Measurements from ENCODE around the gene SMTNL1. TPM values are rescaled to one million over a fixed set of nuclear protein-coding genes. Genes with fewer than 3 reads are reported as not detected.

Gene SMTNL1
- polyA plus RNA-seq, 1 of the 3 experiments (the other 2 are of a cell fraction): not detected

DNA sequence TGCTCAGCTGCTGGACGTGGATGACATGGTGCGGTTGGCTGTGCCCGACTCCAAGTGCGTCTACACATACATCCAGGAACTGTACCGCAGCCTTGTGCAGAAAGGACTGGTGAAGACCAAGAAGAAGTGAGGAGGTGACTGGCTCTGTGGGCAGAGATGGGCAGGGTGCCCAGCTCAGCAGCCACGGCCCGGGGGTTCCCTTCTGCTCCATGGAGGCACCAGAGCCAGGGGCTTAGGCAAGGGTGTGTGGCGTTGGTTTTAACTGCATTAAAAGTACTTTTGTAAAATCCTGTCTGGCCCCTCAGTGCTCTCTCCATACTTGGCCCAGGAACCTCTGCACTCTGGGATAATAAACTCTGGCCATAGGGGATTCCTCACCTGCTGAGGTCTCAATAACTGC lies 12.6 kb downstream of the SMTNL1 start:
- H4K20me1 ChIP-seq (ENCODE audit: insufficient read depth): no peaks in the 10 kb centered on the region
- peaks cover 1 to 44% of the 10 kb centered on the region in 2 experiments for H3K36me3 ChIP-seq (replicated peaks in 1 of 2; ENCODE audit: control insufficient read depth in 1 of 2, insufficient read depth in 2 of 2, low read length in 1 of 2)
- H3K27ac ChIP-seq (ENCODE audit: low read depth in 2 of 2, low read length in 1 of 2): no peak overlapping the region
- CTCF ChIA-PET: interaction anchor here (0.6 to 7.6 kb wide), 4 partner anchors 8 to 94 kb away, joined by 3 to 36 read pairs (median 6); partner anchors contain the start of gene UBE2L6
- TF ChIP-seq NFIC (IDR thresholded peaks at IDR 0.05; ENCODE audit: borderline replicate concordance) (no peak), TCF12 (IDR thresholded peaks at IDR 0.05) (no peak), RAD21 (IDR thresholded peaks at IDR 0.05; ENCODE audit: low read length) (no peak), FOSL2 (IDR thresholded peaks at IDR 0.05; ENCODE audit: borderline replicate concordance, low read depth) (no peak), MXI1 (IDR thresholded peaks at IDR 0.05; ENCODE audit: low read depth, low read length) (no peak), EP300 (IDR thresholded peaks at IDR 0.05; ENCODE audit: borderline replicate concordance in 1 of 2, low read depth in 1 of 2, low read length in 1 of 2) (no peak), CHD2 (IDR thresholded peaks at IDR 0.05; ENCODE audit: low read length, partially characterized antibody) (no peak), FOXJ3 (CRISPR knock-in tag; IDR thresholded peaks at IDR 0.05) (no peak), SMC3 (IDR thresholded peaks at IDR 0.05; ENCODE audit: low read depth, low read length) (no peak), GABPA (IDR thresholded peaks at IDR 0.05; ENCODE audit: low read depth) (no peak), TAF1 (IDR thresholded peaks at IDR 0.05; ENCODE audit: borderline replicate concordance, low read depth, low read length) (no peak), SIN3A (IDR thresholded peaks at IDR 0.05; ENCODE audit: borderline replicate concordance, low read depth, low read length) (no peak), RFX5 (IDR thresholded peaks at IDR 0.05; ENCODE audit: low read length) (no peak)
- TF ChIP-seq, protein P1, sequence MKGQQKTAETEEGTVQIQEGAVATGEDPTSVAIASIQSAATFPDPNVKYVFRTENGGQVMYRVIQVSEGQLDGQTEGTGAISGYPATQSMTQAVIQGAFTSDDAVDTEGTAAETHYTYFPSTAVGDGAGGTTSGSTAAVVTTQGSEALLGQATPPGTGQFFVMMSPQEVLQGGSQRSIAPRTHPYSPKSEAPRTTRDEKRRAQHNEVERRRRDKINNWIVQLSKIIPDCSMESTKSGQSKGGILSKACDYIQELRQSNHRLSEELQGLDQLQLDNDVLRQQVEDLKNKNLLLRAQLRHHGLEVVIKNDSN (IDR thresholded peaks at IDR 0.05; ENCODE audit: borderline replicate concordance, low read depth): no peak
- TF ChIP-seq, protein P2, sequence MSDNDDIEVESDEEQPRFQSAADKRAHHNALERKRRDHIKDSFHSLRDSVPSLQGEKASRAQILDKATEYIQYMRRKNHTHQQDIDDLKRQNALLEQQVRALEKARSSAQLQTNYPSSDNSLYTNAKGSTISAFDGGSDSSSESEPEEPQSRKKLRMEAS (IDR thresholded peaks at IDR 0.05; ENCODE audit: low read depth): no peak
- TF ChIP-seq, protein P3, sequence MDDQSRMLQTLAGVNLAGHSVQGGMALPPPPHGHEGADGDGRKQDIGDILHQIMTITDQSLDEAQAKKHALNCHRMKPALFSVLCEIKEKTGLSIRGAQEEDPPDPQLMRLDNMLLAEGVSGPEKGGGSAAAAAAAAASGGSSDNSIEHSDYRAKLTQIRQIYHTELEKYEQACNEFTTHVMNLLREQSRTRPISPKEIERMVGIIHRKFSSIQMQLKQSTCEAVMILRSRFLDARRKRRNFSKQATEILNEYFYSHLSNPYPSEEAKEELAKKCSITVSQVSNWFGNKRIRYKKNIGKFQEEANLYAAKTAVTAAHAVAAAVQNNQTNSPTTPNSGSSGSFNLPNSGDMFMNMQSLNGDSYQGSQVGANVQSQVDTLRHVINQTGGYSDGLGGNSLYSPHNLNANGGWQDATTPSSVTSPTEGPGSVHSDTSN (IDR thresholded peaks at IDR 0.05): no peak
- TF ChIP-seq, protein P4, sequence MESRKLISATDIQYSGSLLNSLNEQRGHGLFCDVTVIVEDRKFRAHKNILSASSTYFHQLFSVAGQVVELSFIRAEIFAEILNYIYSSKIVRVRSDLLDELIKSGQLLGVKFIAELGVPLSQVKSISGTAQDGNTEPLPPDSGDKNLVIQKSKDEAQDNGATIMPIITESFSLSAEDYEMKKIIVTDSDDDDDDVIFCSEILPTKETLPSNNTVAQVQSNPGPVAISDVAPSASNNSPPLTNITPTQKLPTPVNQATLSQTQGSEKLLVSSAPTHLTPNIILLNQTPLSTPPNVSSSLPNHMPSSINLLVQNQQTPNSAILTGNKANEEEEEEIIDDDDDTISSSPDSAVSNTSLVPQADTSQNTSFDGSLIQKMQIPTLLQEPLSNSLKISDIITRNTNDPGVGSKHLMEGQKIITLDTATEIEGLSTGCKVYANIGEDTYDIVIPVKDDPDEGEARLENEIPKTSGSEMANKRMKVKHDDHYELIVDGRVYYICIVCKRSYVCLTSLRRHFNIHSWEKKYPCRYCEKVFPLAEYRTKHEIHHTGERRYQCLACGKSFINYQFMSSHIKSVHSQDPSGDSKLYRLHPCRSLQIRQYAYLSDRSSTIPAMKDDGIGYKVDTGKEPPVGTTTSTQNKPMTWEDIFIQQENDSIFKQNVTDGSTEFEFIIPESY (IDR thresholded peaks at IDR 0.05; ENCODE audit: borderline replicate concordance, low read depth): no peak
- H3K9ac ChIP-seq: no peak overlapping the region
- WGBS (ENCODE audit: low lambda C conversion rate): 89% methylated on average over 8 of the region's 8 CpGs
- H3K4me2 ChIP-seq: no peak overlapping the region
- no peak for DNase-seq
- H2AFZ ChIP-seq (ENCODE audit: low read depth): no peak overlapping the region
- H3K27me3 ChIP-seq (ENCODE audit: insufficient read depth): no peaks in the 10 kb centered on the region
- no peaks in the 10 kb centered on the region for H3K79me2 ChIP-seq (ENCODE audit: insufficient read depth)
- no peak overlapping the region for H3K4me3 ChIP-seq (ENCODE audit: low read depth in 2 of 2, low read length in 1 of 2)
- H3F3A ChIP-seq (replicated peaks; ENCODE audit: insufficient read depth): no peaks in the 10 kb centered on the region
- no peaks in the 10 kb centered on the region for H3K9me3 ChIP-seq
- POLR2A ChIA-PET: no interaction called here
- no peaks in the 10 kb centered on the region for H3K9me2 ChIP-seq
- no peaks in the 10 kb centered on the region for H3K4me1 ChIP-seq (ENCODE audit: control insufficient read depth in 1 of 2, insufficient read depth in 2 of 2, low read depth in 1 of 2, low read length in 1 of 2)

Data from SK-N-SH (cell line).